Ovary (tissue), 3 donors: ENCODE data around the gene SMIM11.

Source experiments
- EP300 ChIP-seq: sonication (generic); formaldehyde crosslinking; IDR thresholded peaks from one replicate; pipeline ENCODE4 v1.6.1; 2017; ENCODE audit warnings: antibody characterized with exemption
- TF ChIP-seq, protein P1 (sequence below), 3 donors: fragments of 450-650 bp in 2 of 3; fragments of 200-600 bp in 1 of 3; IDR thresholded peaks; one replicate each; pipeline versions ENCODE4 v1.5.1 to v1.8.0; 2016 to 2022; ENCODE audit warnings: antibody characterized with exemption in 3 of 3, mild to moderate bottlenecking in 1 of 3
- donor health status: DM: no; HTN: no; CAD: no.

DNA sequence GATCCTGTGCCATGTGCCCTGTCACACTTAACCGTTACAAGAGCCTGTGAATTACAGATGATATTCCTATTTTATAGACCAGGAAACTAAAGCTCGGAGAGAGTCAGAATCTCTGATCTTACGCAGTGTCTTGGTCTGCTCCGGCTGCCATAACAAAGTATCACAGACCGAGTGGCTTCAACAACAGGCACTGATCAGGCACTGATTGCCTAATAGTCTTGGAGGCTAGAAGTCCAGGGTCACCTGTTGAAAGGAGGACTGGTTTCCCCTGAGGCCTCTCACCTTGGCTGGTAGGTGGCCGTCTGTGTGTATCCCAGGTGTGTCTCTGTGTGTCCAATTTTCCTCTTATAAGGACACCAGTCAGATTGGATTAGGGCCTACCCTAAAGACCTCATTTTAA, 43.0 kb upstream of the SMIM11 start:
- TF ChIP-seq, protein P1, sequence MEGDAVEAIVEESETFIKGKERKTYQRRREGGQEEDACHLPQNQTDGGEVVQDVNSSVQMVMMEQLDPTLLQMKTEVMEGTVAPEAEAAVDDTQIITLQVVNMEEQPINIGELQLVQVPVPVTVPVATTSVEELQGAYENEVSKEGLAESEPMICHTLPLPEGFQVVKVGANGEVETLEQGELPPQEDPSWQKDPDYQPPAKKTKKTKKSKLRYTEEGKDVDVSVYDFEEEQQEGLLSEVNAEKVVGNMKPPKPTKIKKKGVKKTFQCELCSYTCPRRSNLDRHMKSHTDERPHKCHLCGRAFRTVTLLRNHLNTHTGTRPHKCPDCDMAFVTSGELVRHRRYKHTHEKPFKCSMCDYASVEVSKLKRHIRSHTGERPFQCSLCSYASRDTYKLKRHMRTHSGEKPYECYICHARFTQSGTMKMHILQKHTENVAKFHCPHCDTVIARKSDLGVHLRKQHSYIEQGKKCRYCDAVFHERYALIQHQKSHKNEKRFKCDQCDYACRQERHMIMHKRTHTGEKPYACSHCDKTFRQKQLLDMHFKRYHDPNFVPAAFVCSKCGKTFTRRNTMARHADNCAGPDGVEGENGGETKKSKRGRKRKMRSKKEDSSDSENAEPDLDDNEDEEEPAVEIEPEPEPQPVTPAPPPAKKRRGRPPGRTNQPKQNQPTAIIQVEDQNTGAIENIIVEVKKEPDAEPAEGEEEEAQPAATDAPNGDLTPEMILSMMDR (IDR thresholded peaks at IDR 0.05), result no peak
- no peak for TF ChIP-seq EP300
